ENCODE measurements around the gene BAD. TPM values are rescaled to one million over a fixed set of nuclear protein-coding genes. Genes with fewer than 3 reads are reported as not detected.
A peak's percentile ranks its signal among the peaks of the same experiment; 100 is the strongest.

The BAD gene
- total and polyA plus RNA-seq, 9 donors: 3.4 to 125 (median 63.6) TPM

DNA sequence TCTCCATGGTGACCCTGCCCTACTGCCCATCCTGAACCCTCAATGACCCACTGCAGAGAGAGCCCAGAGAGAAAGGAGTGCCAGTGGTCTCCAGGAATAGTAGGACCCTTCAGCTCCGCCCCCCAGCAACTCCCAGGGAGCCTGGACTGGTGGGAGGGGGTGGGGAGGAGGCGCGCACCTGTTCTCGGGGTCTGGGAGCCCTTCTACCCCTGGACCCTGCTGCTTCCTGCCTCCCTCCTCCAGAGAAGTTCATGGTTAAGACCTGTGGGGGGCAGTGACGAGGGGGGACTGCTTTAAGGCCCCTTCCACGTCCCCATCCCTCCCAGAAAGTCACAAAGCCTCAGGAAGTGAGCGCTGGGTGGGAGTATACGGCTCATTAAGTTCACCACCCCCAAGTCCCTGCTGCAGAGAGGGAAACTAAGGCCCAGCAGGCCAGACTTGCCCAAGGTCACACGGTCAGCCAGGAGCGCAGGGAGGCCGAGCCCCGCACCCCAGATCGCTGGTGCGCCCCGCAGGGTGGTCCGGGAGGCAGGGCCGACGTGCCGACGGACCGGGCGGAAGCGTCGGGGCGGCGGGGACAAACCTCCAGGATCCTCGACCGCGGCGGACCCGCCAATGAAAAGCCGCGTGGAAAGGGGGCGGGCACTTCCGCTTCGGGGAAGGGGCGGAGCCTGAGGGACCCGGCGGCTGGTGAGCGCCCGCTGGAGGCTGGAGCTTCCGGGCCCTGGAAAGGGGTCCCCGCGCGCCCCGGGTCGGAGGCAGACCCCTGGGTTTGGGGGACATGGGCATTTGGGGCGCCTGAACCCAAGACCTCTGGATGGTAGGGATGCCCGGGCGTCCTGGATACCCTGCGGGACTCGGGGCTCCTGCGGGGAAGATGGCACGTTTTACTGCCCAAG lies 58.6 kb downstream of the BAD start, which contains the start of the genes NUDT22 and TRPT1:
TSS of gene NUDT22 (plus strand) at position 667 of the 899 bp plus-strand sequence. CDS start 379 bp downstream, outside the sequence.
TSS of gene TRPT1 (minus strand) at position 579 of the 899 bp plus-strand sequence. CDS start at position 253, 326 bp downstream.
- H3K27me3 ChIP-seq: no peaks in the 10 kb centered on the region
- no peak for TF ChIP-seq EP300 (IDR thresholded peaks at IDR 0.05)
- TF ChIP-seq, protein P1, sequence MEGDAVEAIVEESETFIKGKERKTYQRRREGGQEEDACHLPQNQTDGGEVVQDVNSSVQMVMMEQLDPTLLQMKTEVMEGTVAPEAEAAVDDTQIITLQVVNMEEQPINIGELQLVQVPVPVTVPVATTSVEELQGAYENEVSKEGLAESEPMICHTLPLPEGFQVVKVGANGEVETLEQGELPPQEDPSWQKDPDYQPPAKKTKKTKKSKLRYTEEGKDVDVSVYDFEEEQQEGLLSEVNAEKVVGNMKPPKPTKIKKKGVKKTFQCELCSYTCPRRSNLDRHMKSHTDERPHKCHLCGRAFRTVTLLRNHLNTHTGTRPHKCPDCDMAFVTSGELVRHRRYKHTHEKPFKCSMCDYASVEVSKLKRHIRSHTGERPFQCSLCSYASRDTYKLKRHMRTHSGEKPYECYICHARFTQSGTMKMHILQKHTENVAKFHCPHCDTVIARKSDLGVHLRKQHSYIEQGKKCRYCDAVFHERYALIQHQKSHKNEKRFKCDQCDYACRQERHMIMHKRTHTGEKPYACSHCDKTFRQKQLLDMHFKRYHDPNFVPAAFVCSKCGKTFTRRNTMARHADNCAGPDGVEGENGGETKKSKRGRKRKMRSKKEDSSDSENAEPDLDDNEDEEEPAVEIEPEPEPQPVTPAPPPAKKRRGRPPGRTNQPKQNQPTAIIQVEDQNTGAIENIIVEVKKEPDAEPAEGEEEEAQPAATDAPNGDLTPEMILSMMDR (IDR thresholded peaks at IDR 0.05): peak in 2 of 3 donors; percentile 10 to 16
- TF ChIP-seq POLR2A (IDR thresholded peaks at IDR 0.05): peak; percentile 92
- 0 to 1% (median 0%) methylated on average over 40 to 54 of the region's 54 CpGs for WGBS, 3 donors
- H3K9me3 ChIP-seq: no peaks in the 10 kb centered on the region
- intact Hi-C loops (cut with DNase I): no loop called here
- DNase-seq: peak; percentile 90 to 95 (median 93)
- peak within 1 kb of the TSS; percentile 64 for H3K4me3 ChIP-seq
- H3K27ac ChIP-seq: peak within 1 kb of the TSS; percentile 52 to 62
- H3K4me1 ChIP-seq (ENCODE audit: insufficient read depth): peaks cover 23% of the 10 kb centered on the region
- no peaks in the 10 kb centered on the region for H3K36me3 ChIP-seq

DNA sequence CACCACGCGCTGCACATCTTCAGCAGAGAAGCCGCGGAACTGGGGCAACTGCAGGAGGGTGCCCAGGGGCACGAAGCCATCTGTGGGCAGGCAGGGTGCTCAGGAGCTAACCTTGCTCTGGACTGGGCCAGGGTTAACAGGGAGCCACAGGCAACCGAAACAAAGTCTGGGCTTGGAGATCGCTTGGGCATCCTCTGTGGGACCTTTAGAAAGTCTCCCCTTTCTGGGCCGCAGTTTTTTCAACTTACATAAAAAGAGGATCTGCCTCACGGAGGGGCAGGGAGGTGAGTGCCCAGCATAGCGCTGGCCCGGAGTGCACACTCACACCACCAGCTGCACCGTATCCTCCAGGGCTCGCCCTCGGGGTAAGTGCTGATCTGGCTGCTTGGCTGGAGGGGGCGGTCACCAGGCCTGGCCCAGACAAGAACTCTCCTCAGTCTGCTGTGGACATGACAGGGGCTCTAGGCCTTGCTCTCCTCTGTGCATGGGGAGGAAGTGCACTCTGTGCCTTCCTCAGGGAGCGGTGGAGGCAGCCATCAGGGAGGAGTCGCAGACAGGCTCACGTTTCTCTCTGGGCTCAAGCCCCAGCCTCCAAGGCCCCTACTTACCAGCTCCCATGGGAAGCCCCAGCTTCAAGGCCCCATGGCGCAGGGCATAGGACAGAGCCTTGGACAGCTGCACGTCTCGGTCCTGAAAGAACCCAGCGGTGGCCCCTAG lies 59.4 kb downstream of the BAD start:
- WGBS, 3 donors: 62 to 67% (median 65%) methylated on average over 22 of the region's 22 CpGs
- peak overlapping the region; percentile 64 for H3K4me3 ChIP-seq
- TF ChIP-seq POLR2A (IDR thresholded peaks at IDR 0.05): no peak
- no peak for TF ChIP-seq EP300 (IDR thresholded peaks at IDR 0.05)
- TF ChIP-seq, protein P1 (IDR thresholded peaks at IDR 0.05): no peak
- DNase-seq: peak; percentile 12 to 50 (median 43)
- H3K9me3 ChIP-seq: no peaks in the 10 kb centered on the region
- peak overlapping the region; percentile 52 to 62 for H3K27ac ChIP-seq
- H3K27me3 ChIP-seq: no peaks in the 10 kb centered on the region
- intact Hi-C loops (cut with DNase I): no loop called here
- no peaks in the 10 kb centered on the region for H3K36me3 ChIP-seq
- H3K4me1 ChIP-seq (ENCODE audit: insufficient read depth): peaks cover 23% of the 10 kb centered on the region

DNA sequence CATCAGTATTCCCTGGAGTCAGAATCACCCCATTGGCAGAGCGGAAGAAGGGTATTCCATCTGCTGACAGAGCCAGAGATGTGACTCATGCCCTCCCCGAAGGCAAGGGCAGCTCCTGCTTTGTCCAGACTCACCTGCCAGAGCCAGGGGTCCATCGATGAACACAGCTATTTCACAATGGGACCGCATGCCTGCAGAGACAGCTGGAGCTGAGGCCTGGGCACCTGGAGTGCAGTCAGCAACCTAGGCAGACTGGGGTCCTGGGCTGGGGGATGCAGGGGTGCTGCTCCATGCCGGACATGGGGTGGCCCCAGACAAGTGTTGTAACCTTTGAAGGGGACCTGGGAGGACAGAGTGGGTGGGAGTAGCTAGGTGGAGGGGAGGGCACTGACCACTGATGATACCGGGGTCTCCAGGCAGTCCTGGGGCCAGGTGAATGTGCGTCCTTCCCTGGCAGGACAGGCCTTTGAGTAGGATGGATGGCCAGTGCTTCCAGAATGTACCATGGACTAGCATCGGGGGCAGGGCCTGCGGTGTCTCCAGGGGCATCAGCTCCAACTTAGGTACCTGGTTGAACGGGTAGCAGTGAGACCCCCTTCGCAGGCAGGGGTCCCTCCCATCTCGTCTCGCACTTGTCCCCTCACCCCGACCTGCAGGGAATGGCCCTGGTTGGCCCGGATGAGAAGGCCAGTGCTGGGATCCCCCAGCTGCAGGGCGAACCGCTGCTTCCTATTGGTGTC lies 60.1 kb downstream of the BAD start:
- peak; percentile 16 to 41 (median 31) for DNase-seq
- Histone ChIP-seq H3K27me3 (no peaks in the 10 kb centered on the region), H3K27ac (no peak overlapping the region), H3K4me1 (ENCODE audit: insufficient read depth) (peaks cover 20% of the 10 kb centered on the region), H3K36me3 (no peaks in the 10 kb centered on the region), H3K9me3 (no peaks in the 10 kb centered on the region), H3K4me3 (no peak overlapping the region)
- TF ChIP-seq POLR2A (IDR thresholded peaks at IDR 0.05) (no peak), EP300 (IDR thresholded peaks at IDR 0.05) (no peak)
- TF ChIP-seq, protein P1 (IDR thresholded peaks at IDR 0.05): no peak
- intact Hi-C loops (cut with DNase I): no loop called here
- WGBS, 3 donors: 84 to 88% (median 87%) methylated on average over 8 to 17 of the region's 17 CpGs

All from ovary (tissue), 9 donors.